Panc1 (cell line): ENCODE results near the gene ART5.

Experiments used
- POLR2AphosphoS5 ChIP-seq: IDR thresholded peaks from 2 replicates; pipeline ENCODE4 v1.6.1; 2012; ENCODE audit warnings: mild to moderate bottlenecking, low read depth, low read length, moderate library complexity
- SIN3A ChIP-seq: IDR thresholded peaks from 2 replicates; pipeline ENCODE4 v1.6.1; 2012; ENCODE audit warnings: low read depth, mild to moderate bottlenecking, low read length, moderate library complexity, borderline replicate concordance; ENCODE audit not compliant: insufficient read depth
- TCF7L2 ChIP-seq: IDR thresholded peaks from 2 replicates; pipeline ENCODE4 v1.6.1; 2011; ENCODE audit warnings: mild to moderate bottlenecking, low read depth, low read length, inconsistent platforms
- TF ChIP-seq, protein P1 (sequence below): fragments of 450-650 bp; IDR thresholded peaks from 2 replicates; pipeline ENCODE4 v1.5.1; 2017; ENCODE audit warnings: mild to moderate bottlenecking
- TF ChIP-seq, protein P2 (sequence below), 2 experiments: IDR thresholded peaks; 2 replicates each; pipeline ENCODE4 v1.6.1; 2011 to 2012; ENCODE audit warnings: low read depth in 2 of 2, control low read depth in 1 of 2, low read length in 1 of 2, mild to moderate bottlenecking in 1 of 2, moderate library complexity in 1 of 2; ENCODE audit not compliant: insufficient read depth in 1 of 2

DNA sequence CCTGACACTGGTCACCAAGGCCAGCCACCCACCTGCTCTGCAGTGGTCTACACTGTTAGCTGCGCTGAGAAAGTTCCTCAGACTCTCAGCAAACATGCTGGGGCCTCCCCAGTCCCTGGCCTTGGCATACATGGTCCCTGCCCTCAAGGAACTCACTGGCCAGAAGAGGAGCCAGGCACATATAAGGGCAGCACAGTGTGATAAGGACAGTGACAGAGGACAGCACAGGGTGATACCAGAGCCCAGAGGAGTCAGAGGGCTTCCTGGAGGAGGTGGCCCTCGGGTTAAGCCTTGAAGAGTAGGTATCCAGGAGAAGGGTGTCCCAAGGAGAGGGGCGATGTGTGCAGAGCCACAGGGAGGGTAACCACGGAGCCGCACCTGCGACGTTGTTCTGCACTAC lies 3.8 kb upstream of the ART5 start:
- TF ChIP-seq, protein P1, sequence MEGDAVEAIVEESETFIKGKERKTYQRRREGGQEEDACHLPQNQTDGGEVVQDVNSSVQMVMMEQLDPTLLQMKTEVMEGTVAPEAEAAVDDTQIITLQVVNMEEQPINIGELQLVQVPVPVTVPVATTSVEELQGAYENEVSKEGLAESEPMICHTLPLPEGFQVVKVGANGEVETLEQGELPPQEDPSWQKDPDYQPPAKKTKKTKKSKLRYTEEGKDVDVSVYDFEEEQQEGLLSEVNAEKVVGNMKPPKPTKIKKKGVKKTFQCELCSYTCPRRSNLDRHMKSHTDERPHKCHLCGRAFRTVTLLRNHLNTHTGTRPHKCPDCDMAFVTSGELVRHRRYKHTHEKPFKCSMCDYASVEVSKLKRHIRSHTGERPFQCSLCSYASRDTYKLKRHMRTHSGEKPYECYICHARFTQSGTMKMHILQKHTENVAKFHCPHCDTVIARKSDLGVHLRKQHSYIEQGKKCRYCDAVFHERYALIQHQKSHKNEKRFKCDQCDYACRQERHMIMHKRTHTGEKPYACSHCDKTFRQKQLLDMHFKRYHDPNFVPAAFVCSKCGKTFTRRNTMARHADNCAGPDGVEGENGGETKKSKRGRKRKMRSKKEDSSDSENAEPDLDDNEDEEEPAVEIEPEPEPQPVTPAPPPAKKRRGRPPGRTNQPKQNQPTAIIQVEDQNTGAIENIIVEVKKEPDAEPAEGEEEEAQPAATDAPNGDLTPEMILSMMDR: no peak
- TF ChIP-seq SIN3A (no peak), POLR2AphosphoS5 (no peak), TCF7L2 (no peak)
- TF ChIP-seq, protein P2, sequence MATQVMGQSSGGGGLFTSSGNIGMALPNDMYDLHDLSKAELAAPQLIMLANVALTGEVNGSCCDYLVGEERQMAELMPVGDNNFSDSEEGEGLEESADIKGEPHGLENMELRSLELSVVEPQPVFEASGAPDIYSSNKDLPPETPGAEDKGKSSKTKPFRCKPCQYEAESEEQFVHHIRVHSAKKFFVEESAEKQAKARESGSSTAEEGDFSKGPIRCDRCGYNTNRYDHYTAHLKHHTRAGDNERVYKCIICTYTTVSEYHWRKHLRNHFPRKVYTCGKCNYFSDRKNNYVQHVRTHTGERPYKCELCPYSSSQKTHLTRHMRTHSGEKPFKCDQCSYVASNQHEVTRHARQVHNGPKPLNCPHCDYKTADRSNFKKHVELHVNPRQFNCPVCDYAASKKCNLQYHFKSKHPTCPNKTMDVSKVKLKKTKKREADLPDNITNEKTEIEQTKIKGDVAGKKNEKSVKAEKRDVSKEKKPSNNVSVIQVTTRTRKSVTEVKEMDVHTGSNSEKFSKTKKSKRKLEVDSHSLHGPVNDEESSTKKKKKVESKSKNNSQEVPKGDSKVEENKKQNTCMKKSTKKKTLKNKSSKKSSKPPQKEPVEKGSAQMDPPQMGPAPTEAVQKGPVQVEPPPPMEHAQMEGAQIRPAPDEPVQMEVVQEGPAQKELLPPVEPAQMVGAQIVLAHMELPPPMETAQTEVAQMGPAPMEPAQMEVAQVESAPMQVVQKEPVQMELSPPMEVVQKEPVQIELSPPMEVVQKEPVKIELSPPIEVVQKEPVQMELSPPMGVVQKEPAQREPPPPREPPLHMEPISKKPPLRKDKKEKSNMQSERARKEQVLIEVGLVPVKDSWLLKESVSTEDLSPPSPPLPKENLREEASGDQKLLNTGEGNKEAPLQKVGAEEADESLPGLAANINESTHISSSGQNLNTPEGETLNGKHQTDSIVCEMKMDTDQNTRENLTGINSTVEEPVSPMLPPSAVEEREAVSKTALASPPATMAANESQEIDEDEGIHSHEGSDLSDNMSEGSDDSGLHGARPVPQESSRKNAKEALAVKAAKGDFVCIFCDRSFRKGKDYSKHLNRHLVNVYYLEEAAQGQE (IDR thresholded peaks at IDR 0.05; ENCODE audit: insufficient read depth in 1 of 2, low read depth in 2 of 2, low read length in 1 of 2): no peak
